HG03045 (cell line): Measurements from ENCODE around the gene KLF7.

Experiments used
- ATAC-seq: cut with Tn5 transposase; IDR thresholded peaks from one replicate; pipeline ENCODE4 v1.9.1; 2021; ENCODE audit warnings: mild to moderate bottlenecking, moderate library complexity; ENCODE audit not compliant: unreplicated experiment

The KLF7 gene

GRCh38 chr2:207165121-207166038, at the start of gene KLF7:
KLF7 (minus strand) TSS chr2:207165948; CDS start chr2:207165568, 380 bp downstream.
- no peak for ATAC-seq

GRCh38 chr2:207215308-207215707, 49.6 kb upstream of the KLF7 start:
- ATAC-seq, result no peak

DNA sequence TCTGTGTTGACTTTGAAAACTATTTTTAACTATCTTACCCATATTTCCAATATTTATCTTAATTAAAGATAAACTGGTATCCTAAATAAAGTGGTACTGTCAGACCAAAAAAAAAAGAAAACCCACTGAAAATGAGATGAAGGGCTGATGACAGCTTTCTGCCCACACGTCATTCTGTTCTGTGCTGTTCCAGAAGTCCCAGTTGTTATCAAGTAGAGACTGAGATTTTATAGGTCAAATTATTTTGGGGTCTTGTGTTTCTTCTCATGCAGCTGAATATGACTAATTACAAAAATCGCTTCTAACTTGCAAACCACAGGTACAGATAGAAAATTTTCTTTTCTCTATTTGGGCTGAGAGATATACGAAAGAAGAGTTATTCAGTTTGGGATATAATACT, 48.7 kb upstream of the KLF7 start:
- no peak for ATAC-seq

DNA sequence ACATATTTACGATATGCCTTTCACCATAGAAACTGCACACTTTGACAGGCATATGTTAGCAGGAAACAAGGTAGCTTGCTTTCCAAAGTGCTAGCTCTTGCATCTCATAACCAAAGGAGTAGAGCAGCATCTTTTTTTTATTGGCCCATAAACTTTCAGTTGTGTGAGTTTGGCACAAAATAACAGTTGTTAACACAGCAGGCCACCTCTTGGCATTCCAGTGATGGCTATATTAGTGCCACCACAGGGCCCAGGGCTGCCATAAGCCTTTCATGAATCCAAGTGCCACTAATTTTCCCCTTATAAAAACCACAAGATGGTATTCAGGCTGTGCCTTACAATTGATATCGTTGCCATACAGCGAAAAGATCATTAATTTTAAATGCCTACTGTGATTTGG, 40.3 kb upstream of the KLF7 start:
- no peak for ATAC-seq

DNA sequence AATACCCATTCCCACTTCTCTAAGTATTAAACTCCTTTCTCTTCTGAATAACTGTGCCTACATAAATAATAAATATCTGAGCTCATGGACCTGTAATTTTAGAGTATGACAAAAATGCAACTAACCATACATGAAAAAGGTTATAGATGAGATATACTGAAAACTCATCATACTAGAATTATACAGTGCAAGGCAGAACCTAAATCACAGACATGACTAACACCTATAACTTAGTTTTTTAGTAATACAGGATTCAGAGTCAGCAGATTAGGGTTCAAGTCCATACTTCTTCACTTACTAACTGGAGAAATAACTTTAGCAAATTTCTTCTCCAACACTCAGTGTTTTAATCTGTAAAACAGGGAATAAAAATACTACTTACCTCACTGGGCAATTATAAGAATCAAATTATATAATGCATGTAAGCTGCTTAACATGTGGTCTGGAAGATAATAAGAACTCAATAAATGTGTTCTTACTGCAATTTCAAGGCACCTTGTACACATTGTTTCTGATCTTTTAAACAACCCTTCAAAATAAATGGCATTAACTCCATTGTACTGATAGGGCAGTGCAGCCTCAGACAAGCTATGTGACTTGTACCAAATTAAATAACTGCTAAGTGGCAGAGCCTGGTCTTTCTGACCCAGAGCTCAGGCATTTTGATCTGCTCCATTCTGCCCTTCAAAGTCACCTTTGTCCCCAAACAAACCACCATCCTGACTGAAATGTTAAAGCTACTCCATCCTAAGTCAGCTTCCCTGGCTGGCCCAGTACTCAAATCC, 39.6 kb upstream of the KLF7 start:
- ATAC-seq, result no peak

- no peak for ATAC-seq
These were observed 37.3 kb upstream of the KLF7 start for GRCh38 chr2:207203056-207203455.

GRCh38 chr2:207202645-207203044, 36.9 kb upstream of the KLF7 start:
- ATAC-seq, result no peak

GRCh38 chr2:207201416-207201815, 35.7 kb upstream of the KLF7 start:
- ATAC-seq, result no peak

GRCh38 chr2:207200136-207200535, 34.4 kb upstream of the KLF7 start:
- ATAC-seq, result no peak

DNA sequence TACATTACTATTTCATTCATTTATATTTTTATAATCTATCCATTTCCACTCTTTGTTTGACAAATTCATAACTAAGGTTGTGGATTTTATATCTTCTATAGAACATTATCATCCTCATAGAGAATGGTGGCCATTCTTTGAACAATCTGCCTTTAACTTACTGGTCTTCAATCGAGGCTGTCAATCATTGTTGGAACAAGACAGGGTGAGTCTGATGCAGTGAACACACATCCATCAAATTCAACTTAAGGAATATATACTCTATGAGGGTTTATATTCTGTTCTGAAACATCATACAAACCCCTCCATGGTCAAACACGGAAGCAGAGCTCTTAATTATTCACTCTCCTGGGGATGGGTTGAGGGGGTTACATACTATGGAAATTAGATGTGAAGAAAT, 28.3 kb upstream of the KLF7 start:
- ATAC-seq, result no peak

GRCh38 chr2:207188626-207189419, 23.1 kb upstream of the KLF7 start:
- ATAC-seq, result no peak

DNA sequence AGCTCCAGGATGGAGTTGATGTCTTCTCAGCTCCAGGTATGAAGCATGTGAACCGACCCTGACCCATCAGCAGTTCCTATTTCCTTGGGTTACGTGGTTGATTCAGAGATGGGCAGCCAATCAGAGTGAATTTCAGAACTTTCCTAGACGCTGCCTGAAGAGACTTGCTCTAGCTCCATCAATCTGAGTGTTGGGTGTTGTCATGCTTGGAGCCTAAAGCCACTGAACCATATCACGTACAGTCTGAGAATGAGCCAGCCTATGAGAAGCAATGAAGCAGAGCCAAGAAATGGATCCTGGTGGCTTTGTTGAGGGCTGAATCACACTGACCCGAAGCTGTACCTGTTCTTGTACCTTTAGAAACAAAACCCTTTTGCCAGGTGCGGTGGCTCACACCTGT, 19.6 kb upstream of the KLF7 start:
- no peak for ATAC-seq

- ATAC-seq, result no peak
These were observed 19.0 kb upstream of the KLF7 start for GRCh38 chr2:207184768-207185167.

- ATAC-seq, result no peak
These were observed 18.6 kb upstream of the KLF7 start for GRCh38 chr2:207184348-207184747.

- ATAC-seq, result no peak
These were observed 17.8 kb upstream of the KLF7 start for GRCh38 chr2:207183506-207183905.

GRCh38 chr2:207182911-207183310, 17.2 kb upstream of the KLF7 start:
- no peak for ATAC-seq

DNA sequence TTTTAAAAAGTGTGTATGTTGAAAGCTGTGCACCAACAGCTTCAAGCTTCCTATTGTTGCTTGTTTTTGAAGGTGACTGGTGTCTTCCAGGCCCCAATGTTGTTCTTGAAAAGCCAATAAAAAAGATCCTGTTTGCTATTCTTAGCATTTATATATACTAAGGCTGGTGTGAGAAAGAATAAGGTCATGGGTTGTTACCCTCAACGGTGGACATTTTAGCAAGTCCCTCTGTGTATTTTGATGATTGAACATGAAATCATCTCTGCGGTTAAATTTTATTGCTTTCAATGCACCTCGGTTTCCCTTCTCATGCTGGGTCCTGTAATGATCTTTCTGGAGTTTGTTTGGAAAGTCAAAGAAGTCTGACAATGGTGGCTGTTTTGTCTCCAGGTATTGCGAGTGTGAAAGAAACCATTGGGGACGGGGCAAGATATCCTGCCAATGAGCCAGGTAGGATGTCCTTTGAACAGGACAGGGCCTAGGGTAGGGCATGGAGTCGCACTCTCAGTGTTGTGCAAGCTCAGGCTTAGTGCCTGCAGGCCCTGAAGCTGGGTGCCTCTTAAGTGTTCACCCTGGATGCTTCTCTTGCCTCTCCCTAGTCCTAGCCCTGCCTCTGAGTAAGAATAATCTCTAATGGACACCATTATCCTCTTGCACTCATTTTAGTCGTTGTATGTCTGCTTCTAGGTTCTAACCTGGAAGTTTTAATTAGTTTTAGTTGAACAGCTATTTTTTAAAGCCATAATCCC, 16.0 kb upstream of the KLF7 start:
- ATAC-seq, result no peak

DNA sequence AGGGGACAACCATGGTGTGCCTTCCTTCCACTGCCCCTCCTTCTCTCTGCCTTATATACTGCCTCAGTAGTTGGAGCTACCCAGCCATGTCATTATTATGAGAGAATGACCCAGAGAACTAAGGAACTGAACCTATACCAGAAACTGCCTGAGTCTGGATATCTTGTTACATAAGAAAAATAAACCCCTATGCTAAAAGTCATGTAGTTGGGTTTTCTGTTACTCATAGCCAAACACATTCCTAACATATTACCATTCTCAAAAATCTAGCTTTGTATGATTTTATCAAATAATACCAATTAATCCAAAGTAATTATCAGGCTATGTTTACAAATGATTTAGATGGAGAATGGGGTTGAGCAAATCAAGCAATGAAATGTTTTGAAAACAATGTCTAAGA, 15.0 kb upstream of the KLF7 start:
- no peak for ATAC-seq

GRCh38 chr2:207176247-207176646, 10.5 kb upstream of the KLF7 start:
- no peak for ATAC-seq

GRCh38 chr2:207173641-207174040, 7.9 kb upstream of the KLF7 start:
- no peak for ATAC-seq
